Skeletal muscle tissue (tissue), 4 donors: ENCODE measurements around the gene STAT5B. TPM values are rescaled to one million over a fixed set of nuclear protein-coding genes. Genes with fewer than 3 reads are reported as not detected.
"Not testable (repeated sequence)": the region's sequence is repeated elsewhere in the genome, so short reads cannot be mapped to it uniquely, and the experiment has no call there.

Source experiments
- H3K27ac ChIP-seq: one replicate; pipeline ENCODE4 v1.7.0; 2013; ENCODE audit warnings: mild to moderate bottlenecking, low read depth, low read length, inconsistent platforms
- H3K27me3 ChIP-seq, 3 donors: one replicate each; pipeline ENCODE4 v1.7.0; 2013; ENCODE audit warnings: low read length in 3 of 3; ENCODE audit not compliant: control insufficient read depth in 3 of 3, insufficient read depth in 3 of 3
- H3K36me3 ChIP-seq, 3 donors: one replicate each; pipeline ENCODE4 v1.7.0; 2013; ENCODE audit warnings: low read length in 3 of 3; ENCODE audit not compliant: control insufficient read depth in 3 of 3, insufficient read depth in 3 of 3
- H3K4me1 ChIP-seq, 3 donors: one replicate each; pipeline ENCODE4 v1.7.0; 2013; ENCODE audit warnings: low read length in 3 of 3, mild to moderate bottlenecking in 3 of 3; ENCODE audit not compliant: control insufficient read depth in 3 of 3, insufficient read depth in 3 of 3
- H3K4me3 ChIP-seq, 3 donors: one replicate each; pipeline ENCODE4 v1.7.0; 2013; ENCODE audit warnings: low read length in 3 of 3
- H3K9ac ChIP-seq, 3 donors: one replicate each; pipeline ENCODE4 v1.7.0; 2013; ENCODE audit warnings: low read length in 3 of 3, mild to moderate bottlenecking in 3 of 3, moderate library complexity in 2 of 3, low read depth in 1 of 3
- H3K9me3 ChIP-seq, 3 donors: one replicate each; pipeline ENCODE4 v1.7.0; 2013; ENCODE audit warnings: low read length in 3 of 3; ENCODE audit not compliant: control insufficient read depth in 3 of 3
- total RNA-seq: library from RNA; depleted of rRNA; stranded (reverse); fragments of >200 nt; gene quantifications from one replicate; pipeline ENCODE4 v1.2.3, GENCODE V29; 2014
- donor health status: Osteomylitis.

The STAT5B gene
- total RNA-seq, 1 donor from 2014 or later: 31.3 TPM

- H3K27me3 ChIP-seq: no peaks in the 10 kb centered on the region
- H3K36me3 ChIP-seq: peaks cover 39 to 63% (median 43%) of the 10 kb centered on the region in 3 donors
- no peaks in the 10 kb centered on the region for H3K9me3 ChIP-seq
- H3K27ac ChIP-seq: no peak overlapping the region
- H3K9ac ChIP-seq: no peak overlapping the region
- H3K4me3 ChIP-seq: no peak overlapping the region
- H3K4me1 ChIP-seq: peaks cover 19 to 26% (median 19%) of the 10 kb centered on the region in 3 donors
These were observed 31.3 kb upstream of the STAT5B start for GRCh38 chr17:42307362-42307927.

GRCh38 chr17:42306385-42306667, 30.1 kb upstream of the STAT5B start:
- no peak overlapping the region for H3K9ac ChIP-seq
- H3K4me3 ChIP-seq: no peak overlapping the region
- no peaks in the 10 kb centered on the region for H3K27me3 ChIP-seq
- H3K36me3 ChIP-seq: peaks cover 49 to 74% (median 54%) of the 10 kb centered on the region in 3 donors
- peaks cover 8 to 16% (median 10%) of the 10 kb centered on the region in 3 donors for H3K4me1 ChIP-seq
- H3K27ac ChIP-seq: no peak overlapping the region
- H3K9me3 ChIP-seq: no peaks in the 10 kb centered on the region

GRCh38 chr17:42305543-42306384, 29.6 kb upstream of the STAT5B start:
- H3K27ac ChIP-seq: no peak overlapping the region
- no peak overlapping the region for H3K9ac ChIP-seq
- H3K4me3 ChIP-seq: no peak overlapping the region
- H3K36me3 ChIP-seq: peaks cover 55 to 74% (median 55%) of the 10 kb centered on the region in 3 donors
- H3K27me3 ChIP-seq: no peaks in the 10 kb centered on the region
- H3K9me3 ChIP-seq: no peaks in the 10 kb centered on the region
- peaks cover 3 to 10% (median 4%) of the 10 kb centered on the region in 3 donors for H3K4me1 ChIP-seq

GRCh38 chr17:42305031-42305330, 28.8 kb upstream of the STAT5B start:
- H3K4me3 ChIP-seq, H3K9me3 ChIP-seq, H3K9ac ChIP-seq, H3K27me3 ChIP-seq, H3K4me1 ChIP-seq, H3K27ac ChIP-seq: not testable (repeated sequence)
- H3K36me3 ChIP-seq: peaks cover 51 to 67% (median 52%) of the 10 kb centered on the region in 3 donors

GRCh38 chr17:42304187-42305030, 28.2 kb upstream of the STAT5B start:
- H3K9me3 ChIP-seq: no peaks in the 10 kb centered on the region
- no peaks in the 10 kb centered on the region for H3K4me1 ChIP-seq
- H3K27ac ChIP-seq: no peak overlapping the region
- no peaks in the 10 kb centered on the region for H3K27me3 ChIP-seq
- no peak overlapping the region for H3K9ac ChIP-seq
- H3K36me3 ChIP-seq: peaks cover 48 to 62% (median 52%) of the 10 kb centered on the region in 3 donors
- no peak overlapping the region for H3K4me3 ChIP-seq

GRCh38 chr17:42303694-42304093, 27.5 kb upstream of the STAT5B start:
- no peak overlapping the region for H3K4me3 ChIP-seq
- no peaks in the 10 kb centered on the region for H3K9me3 ChIP-seq
- H3K36me3 ChIP-seq: peaks cover 49 to 61% (median 49%) of the 10 kb centered on the region in 3 donors
- no peaks in the 10 kb centered on the region for H3K4me1 ChIP-seq
- H3K9ac ChIP-seq: no peak overlapping the region
- no peak overlapping the region for H3K27ac ChIP-seq
- H3K27me3 ChIP-seq: no peaks in the 10 kb centered on the region

- H3K27ac ChIP-seq: no peak overlapping the region
- H3K9ac ChIP-seq: no peak overlapping the region
- no peaks in the 10 kb centered on the region for H3K27me3 ChIP-seq
- H3K4me3 ChIP-seq: no peak overlapping the region
- H3K4me1 ChIP-seq: no peaks in the 10 kb centered on the region
- no peaks in the 10 kb centered on the region for H3K9me3 ChIP-seq
- peaks cover 35 to 49% (median 45%) of the 10 kb centered on the region in 3 donors for H3K36me3 ChIP-seq
These were observed 24.8 kb upstream of the STAT5B start for GRCh38 chr17:42301022-42301421.

GRCh38 chr17:42299913-42300312, 23.7 kb upstream of the STAT5B start:
- H3K9me3 ChIP-seq, H3K4me3 ChIP-seq, H3K9ac ChIP-seq, H3K27me3 ChIP-seq, H3K27ac ChIP-seq, H3K4me1 ChIP-seq: not testable (repeated sequence)
- peaks cover 37 to 53% (median 52%) of the 10 kb centered on the region in 3 donors for H3K36me3 ChIP-seq

- not testable (repeated sequence) for H3K9ac ChIP-seq, H3K27me3 ChIP-seq, H3K27ac ChIP-seq, H3K4me3 ChIP-seq, H3K9me3 ChIP-seq, H3K4me1 ChIP-seq
- peaks cover 34 to 50% (median 49%) of the 10 kb centered on the region in 3 donors for H3K36me3 ChIP-seq
These were observed 23.2 kb upstream of the STAT5B start for GRCh38 chr17:42299361-42299760.

- not testable (repeated sequence) for H3K4me1 ChIP-seq, H3K9me3 ChIP-seq, H3K27me3 ChIP-seq, H3K9ac ChIP-seq, H3K27ac ChIP-seq, H3K4me3 ChIP-seq
- H3K36me3 ChIP-seq: peaks cover 27 to 44% (median 42%) of the 10 kb centered on the region in 3 donors
These were observed 21.6 kb upstream of the STAT5B start for GRCh38 chr17:42297775-42298174.
